Inflammatory macrophage treated with lipopolysaccharide for 4 hours (primary cell): ENCODE results near the gene CYP46A1.

ENCODE experiments used
- DNase-seq: peaks from one replicate; pipeline ENCODE4 v3.0.0-alpha.2; 2020

CYP46A1 gene

DNA sequence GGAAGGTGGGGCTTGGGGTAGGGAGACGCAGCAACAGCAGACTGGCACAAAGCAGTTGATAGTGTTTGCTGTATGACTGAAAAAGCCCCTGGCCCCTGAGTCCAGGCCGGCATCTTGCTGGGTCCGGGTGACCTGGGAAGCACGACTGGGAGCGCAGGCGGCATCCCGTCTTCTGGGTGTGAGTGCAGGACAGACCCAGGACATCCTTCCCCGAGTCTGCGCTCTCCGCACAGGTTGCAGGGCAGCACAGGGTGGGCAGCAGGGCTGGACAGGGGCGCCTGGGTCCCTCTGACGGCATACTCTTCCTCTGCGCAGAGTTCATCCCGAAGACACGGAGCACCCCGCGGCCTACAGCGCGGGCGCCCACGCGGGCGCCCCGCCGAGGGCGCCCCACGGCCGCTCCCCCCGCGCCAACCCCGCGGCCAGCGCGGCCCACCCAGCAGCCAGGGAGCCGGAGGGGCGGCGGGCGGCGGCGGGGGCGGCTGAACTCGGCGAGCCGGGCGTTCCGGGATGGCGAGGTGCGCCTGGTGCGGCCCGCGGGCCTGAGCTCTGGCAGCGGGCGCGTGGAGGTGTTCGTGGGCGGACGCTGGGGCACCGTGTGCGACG is 9.2 kb upstream of the CYP46A1 start:
- DNase-seq = no peak

DNA sequence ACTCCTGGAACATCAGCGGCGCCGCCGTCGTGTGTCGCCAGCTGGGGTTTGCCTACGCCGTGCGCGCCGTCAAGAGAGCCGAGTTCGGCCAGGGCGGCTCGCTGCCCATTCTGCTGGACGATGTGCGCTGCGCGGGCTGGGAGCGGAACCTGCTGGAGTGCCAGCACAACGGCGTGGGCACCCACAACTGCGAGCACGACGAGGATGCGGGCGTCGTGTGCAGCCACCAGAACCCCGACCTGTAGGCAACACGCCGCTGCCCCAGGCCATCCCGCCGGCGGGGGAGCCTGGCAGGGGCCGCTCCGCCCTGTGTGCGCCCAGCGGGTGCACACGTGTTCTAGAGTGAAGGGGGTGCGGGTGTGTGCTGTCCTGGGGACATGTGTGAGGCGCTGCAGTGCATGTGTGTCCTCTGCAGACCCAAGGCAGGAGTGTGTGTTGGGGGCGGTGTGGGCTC is 8.7 kb upstream of the CYP46A1 start:
- DNase-seq = no peak

DNA sequence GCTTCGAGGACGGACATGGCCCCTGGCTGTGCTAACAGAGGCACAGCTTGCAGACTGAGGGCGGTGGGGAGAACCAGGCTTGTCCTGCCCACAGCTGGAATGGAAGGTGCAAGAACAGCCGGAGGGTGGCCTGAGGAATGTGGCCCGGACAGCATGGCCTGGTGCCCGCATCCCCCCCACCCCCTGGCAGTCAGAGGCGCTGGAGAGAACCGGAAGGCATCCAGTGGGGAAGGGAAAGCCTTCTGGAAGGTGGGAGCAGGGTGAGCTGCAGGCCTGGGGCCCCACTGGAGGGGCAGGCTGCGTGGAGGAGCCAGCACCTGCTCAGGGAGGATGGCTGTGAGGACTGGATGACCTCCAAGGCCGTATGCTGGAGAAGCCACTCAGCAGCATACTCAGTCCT is 8.1 kb upstream of the CYP46A1 start:
- no peak for DNase-seq

DNA sequence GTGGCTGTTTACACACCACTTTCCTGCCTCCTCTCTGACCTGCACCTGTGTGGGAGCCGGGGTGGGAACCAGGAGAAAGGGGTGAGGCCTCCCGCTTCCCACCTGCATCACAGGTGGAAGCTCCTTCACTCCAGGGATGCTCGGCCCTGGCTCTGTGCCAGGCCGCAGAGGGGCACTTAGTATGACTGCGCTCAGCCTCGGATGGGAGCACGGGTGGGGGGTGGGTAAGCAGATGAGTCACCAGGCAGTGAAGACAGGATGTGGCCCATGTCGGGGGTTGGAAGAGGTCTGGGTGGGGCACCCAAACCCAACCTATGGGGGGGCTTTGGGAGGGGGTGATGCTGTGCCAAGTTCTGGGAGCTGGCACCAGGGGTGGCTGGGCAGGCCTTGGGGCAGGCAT is 7.4 kb upstream of the CYP46A1 start:
- no peak for DNase-seq

DNA sequence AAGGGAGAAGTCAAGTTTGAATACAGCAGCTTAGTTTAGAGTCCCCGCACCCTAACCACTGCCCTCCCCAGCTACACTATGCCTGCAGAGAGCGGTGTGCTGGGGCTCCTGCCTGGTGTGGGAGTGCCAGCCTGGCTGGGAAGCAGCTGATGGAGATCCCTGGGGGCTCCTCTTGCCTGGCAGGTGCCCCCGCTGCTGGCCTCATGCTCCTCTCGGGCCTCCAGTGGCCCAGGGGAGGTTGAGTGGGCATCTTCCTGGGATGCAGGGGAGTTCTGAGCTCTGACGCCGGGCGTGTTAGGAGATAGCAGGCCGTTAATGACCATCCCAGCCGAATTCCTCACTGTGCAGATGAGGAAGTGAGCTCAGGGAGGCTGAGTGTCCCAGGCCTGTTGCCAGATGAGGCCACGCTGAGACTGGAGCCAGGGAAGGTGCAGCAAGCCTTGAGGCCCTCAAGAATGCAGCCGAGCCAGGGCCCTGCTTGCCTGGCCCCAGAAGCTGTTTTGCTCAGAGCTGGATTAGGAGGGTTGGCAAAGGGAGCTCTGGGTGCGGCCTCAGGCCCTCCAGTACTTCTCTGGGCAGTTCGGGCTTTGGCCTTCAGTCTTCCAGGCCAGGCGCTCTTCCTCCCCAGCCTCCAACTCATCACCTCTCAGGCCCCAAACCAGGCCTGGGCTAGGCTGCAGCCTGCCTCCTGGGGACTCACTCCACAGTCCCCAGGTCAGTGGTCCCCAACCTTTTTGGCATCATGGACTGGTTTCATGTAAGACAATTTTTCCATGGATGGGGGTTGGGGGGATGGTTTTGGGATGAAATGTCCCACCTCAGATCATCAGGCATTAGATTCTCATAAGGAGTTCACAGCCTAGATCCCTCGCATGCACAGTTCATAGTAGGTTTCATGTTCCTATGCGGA is 6.6 kb upstream of the CYP46A1 start:
- DNase-seq = no peak

DNA sequence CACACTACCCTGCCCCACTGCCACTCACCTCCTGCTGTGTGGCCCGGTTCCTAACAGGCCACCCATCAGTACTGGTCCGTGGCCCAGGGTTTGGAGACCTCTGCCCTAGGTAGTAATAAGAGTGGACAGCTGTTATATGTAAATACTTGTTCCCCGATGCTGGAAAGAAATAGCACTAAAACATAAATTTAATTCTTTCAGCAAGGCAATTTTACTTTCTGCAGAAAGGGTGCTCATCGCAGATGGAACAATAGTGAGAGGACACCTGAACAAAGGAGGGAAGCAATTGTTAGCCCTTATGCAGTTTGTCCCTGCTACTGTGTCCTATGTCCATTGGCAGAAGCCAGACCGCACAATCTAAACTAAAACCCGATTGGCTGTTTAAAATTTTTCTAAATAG is 5.9 kb upstream of the CYP46A1 start:
- no peak for DNase-seq

DNA sequence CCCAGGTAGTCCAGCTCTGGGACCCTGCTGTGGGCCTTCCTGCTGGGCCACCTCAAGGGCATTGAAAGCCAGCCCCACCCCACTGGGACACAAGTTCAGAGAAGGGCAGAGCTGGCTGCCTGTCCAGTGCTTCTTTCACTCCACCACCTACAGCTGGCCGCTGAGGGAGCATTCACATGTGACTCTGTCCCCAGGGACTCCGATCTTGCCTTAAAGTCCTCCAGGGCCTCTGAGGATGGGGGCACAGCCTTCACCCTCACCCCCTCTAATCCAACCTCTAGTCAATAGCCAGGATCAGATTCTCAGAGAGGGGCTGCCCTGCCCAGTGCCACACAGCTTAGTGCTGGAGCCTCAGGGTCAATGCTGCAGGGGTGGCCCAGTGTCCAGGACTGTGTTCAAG is 5.0 kb upstream of the CYP46A1 start:
- DNase-seq = no peak

DNA sequence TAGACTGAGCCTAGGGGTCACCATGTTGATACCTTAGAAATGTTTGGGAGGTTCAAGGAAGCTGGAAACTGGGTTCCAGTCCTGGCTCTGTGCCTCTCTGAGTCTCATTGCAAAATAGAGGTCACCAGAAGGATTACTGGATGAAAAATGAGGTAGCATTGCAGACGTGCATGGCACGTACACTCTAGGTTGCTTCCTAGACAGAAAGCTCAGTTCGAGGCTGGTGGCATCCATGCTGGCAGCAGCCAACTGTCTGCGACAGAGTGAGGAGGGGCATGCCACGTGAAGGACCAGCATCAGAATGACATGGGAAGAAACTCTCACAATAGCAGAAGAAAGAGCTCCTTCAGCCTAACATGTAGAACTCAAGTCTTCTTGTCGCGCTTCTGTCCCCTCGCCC is 4.6 kb upstream of the CYP46A1 start:
- no peak for DNase-seq

DNA sequence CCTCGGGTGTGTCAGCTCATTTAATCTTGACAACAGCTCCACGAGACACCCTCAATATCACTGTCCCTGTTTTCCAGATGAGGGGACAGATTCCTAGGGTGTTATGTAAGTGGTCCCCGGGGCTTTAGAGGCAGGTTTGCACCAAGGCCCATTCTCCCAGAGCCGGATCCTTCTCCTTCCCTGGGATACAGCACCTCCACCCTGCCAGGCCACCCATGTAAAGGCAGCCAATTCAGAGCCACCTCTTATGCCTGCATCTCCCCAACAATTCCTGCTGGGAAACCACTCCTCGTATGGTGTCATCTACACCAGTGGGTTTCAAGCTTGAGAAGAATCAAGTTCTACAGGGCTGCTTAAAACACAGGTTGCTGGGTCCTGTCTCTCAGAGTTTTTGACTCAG is 4.1 kb upstream of the CYP46A1 start:
- no peak for DNase-seq

DNA sequence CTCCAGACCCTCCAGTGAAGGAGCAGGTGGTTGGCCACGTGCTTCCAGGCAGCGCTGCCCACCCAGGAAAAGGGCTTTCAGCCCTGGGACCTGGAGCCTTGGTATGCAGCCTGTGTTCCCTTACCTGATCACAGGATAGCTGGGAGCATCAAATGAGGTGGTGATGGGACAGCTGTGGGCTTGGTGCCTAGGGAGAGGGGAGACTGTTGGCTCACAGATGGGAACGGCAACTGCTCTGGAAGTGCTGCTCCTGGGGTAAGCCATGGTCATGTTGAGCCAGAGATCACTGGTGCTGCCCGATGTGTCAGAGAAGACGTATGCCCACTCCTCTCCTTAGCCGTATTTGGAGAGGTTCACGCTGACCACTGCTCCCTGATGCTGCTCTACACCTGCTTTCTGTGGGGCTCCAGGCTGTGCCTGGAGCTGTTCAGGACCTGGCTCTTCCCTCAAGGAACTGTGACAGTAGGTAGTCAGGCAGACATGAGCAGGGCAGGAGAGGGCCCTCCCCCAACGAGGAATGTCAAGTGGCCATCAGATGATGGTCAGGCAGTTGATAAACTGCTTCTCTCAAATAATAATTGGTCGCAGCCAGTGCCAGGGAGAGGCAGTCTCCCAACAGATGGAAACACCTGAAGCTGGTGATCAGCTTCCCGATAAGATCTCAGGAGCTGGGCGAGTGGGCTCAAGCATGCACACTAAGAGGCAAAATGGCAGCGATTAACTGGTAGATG is 2.8 kb upstream of the CYP46A1 start:
- DNase-seq = no peak

DNA sequence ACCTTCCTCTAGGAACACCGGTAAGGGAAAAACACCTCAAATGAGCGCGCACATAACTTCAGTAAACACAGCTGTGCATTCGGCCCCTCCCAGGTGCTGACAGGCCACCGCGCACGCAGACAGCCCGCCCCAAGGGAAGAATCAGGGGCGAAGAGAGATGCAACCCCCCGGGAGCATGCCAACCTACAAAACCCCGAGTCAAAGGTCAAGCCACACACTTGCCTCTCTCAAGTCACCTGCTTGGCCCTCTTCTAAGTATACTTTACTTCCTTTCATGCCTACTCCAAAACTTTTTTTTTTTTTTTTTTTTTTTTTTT is 2.3 kb upstream of the CYP46A1 start:
- no peak for DNase-seq

DNA sequence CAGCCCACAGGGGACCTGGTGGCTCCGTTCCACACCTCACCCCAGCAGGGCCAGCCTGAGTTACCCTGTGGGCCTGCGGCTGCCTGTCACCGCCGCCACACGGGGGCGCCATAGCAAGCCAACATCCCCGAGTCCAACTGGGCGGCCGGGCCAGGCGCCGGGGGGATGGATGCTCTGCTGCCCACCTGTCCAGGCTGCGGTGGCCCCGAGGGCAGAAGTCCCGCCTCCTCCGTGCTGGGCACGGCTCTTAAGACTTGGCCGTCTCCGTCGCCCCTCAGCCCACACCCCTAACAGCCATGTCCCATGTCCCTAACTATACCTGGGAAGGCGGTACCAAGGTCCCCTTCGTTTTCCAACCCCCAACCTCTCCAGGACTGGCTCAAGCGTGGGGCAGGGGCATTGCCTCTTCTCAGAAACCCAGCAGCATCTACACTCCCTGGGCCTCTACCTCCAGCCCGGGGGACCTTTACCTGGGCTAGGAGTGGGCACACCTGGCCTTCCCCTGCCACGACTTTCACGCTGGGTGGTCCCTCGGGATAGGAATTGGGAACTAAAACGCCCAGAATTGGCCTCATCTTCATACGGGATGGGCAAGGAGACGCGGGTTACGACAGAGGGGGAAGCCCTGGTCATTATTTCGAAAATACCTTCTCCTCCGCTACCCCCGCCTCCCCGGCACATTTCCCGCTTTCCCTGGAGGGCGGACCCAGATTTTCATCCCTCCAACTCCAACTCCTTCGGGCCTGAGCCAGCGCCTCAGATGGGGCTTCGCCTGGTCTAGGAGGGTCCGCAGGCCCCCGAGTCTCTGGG is 1.1 kb upstream of the CYP46A1 start:
- DNase-seq = peak; percentile 68

DNA sequence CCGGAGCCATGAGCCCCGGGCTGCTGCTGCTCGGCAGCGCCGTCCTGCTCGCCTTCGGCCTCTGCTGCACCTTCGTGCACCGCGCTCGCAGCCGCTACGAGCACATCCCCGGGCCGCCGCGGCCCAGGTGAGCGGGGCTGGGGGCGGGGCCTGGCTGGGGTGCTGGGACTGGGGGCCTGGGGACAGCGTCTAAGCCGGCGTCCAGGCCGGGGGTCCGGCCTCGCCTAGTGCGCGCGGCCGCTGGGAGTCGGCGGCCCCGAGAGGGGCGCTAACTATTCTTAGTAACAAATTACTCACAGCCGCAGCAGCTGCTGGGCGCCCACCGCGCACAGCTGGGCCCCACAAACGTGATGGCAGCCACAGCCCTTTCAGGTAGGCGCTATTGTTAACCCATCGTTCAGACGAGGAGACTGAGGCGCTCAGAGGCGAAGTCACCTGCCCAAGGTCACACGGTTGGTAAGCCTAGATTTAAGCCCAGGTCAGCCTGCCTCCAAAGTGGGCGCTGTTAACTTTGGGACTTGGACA is 374 bp downstream of the CYP46A1 start:
- DNase-seq = no peak

DNA sequence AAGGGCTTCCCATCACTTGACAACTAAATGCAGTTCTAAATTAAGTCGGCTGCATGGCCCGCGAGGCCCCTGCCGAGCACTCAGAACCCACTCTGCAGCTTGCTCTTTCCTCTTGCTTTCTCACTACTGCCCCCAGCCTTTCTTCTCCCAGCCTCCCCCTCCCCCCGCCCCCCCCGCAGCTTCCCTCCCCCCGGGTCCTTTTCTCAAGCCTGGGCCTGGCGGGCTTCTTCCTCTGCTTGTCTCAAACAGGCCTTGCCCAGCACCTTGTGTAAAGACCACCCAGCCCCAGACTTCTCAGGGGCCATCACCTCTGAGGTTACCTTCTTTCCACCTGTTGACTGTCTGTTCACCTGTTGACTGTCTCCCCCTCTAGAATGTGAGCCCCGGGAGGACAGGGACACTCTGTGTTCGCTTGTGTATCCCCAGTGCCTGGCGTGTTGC is 1.1 kb downstream of the CYP46A1 start:
- DNase-seq = no peak

DNA sequence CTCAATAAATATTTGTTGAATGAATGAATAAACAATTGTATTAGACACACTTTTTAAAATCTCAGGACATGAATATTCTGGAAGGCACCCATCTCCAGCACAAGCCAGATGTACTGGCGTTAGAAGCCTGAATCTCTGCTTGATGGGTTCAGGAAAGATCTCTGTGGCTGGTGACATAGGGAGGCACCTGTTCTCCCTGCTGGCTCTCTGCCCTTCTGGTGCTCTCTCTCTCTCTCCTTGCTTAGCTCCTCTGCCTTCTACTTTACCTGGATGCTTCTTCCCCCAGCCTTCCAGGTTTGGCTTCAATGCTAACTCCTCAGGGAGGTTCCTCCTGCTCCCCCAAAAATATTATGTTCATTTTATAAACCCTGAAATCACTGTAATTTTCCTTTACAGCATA is 1.5 kb downstream of the CYP46A1 start:
- no peak for DNase-seq

DNA sequence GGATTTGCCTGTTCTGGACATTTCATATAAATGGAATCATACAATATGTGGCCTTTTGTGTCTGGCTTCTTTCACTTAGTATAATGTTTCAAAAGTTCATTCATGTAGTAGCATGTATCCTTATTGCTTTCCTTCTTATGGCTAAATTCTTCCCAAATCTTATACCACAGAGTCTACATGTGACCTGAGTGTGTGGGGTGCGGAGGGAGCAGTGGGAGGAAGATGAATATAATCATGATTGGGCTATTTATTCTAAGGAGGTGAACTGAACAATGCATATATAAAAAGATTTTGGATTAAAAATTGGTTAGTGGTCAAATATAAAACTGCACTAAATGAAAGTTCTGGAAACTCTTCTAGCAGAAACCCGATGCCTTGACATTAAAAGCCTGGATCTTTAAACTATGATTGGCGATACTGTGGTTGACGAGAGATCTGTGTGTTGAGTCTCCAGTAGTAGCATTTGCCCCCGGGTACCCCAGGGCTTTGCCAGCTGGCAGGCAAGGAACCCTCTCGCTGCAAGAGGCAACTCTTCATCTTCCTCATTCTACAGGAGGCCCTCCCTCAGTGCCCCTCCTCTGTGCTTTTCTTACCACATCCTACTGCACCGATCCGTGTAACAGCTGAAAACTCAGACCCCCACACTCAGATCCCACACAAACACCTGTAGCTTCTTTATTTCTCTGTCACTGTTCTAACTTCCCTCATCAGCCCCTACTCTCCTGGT is 2.6 kb downstream of the CYP46A1 start:
- DNase-seq = no peak

DNA sequence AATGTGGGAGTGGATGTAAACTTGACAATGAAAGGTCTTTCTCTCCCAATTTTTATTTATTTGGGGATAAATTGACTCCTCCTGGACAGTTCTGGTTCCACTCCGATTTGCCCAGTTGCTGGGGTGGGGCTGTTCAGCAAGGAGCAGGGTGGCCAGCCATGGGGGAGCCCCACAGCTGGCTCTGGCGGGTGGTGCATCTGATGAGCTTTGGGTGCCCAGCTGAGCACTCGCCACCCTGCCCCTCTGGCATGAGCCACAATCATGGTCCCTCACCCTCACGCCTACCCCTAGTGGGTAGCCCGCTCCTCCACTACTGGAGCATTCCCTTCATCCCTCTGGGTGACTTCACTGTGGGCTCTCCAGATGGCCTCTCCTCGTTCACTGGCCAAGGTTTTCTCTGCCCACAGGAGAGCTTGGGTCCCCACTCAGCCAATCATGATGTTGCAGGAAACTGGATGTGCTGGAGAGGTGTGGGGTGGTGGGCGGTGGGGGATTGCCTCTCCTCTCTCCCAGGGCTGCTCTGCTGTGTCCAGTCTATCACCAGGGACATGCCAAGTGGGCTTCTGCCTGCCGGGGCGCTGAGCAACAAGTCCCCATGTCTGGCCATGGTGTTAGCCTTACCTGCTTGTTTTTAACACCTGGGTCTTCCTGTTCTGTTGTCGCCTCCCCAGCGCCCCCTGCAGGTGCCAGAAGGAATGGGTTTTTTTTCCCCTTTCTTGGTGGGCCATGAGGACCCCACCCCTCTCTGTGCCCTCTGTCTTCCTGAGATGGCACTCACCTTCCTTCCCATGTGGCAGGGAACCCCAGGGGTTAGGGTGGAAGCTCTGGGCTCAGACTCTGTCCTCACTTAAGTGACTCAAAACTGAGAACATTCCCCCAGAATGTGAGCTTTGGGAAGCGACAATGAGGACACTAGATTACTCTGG is 3.4 kb downstream of the CYP46A1 start:
- DNase-seq = no peak

DNA sequence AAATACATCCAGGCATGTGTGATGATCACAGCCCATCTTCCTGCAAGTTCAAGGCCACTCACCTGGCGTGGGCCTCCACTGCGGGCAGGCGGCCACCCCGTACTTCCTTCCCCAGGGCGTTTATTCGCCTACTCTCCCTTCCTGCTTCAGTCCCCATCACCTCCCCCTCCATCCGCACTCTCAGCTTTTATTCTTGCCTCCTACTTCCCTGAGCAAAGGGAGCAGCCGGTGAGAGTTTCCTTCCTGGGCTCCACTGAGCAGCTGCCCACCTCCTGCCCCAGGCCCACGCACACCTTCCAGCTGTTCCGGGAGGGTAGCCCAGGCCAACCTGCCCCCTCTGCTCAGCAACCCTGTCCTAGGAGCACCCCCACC is 4.1 kb downstream of the CYP46A1 start:
- no peak for DNase-seq

DNA sequence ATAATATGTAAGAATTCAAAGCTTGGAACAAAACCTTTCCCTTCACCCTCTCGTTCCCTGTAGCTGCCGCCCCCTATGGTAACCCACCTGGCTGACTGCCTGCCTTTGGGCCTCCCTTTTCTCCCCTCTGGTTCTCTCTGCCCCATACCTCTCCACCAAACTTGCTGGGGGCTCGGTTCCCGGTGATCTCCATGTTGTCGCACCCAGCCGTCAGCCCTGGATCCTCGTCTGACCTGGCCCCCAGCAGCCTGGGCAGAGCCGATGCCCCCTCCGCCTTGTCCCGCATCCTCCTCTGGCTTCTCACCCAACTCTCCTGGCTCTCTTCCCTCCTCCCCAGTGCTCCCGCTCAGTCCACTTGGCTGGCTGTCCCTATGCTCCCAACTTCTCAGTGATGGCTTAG is 4.5 kb downstream of the CYP46A1 start:
- no peak for DNase-seq

DNA sequence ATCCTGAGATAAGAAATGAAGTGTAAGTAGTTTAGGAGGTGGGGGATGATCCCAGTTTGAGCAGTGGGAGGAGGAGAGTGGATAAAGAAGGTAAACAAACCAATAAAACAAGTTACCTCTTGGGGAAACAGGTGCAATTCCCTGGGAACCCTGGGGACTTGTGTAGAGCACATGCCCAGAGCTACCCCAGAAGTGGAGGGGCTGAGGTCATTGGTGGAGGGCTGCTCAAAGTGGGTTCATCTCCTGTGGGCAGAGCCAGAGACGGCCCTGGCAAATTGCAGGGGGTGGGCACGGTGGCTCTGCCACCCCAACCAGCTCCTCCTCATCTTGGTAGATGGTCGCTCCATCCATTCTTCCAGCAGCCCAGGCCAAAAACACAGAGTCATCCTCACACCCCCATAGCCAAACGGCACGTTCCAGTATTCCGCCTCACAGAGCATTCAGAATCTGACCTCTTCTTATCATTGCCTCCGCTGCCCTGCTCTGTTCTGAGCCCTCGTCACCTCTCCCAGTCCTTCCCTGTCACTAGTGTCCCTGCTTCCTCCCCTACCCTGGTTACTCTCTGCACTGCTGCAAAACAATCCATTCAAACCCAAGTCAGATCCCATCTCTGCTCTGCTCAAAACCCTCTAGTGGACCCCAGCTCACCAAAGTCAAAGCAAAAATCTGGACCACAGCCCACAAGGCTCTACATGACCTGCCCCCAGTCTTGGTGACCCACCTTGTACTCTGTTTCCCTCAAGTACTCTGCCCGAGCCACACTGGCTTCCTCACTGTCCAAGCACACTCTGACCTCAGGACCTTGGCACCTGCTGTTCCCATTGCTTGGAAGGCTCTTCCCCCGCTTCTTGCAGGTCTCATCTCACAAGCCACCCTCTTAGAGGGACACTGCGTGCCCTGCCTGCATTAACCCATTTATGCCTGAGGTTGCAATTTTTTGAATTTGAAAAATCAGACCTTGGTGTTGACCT is 5.5 kb downstream of the CYP46A1 start:
- no peak for DNase-seq
